GM19023 (cell line): ENCODE measurements around the gene DUSP2.
A peak's percentile ranks its signal among the peaks of the same experiment; 100 is the strongest.

Experiments
- ATAC-seq: cut with Tn5 transposase; IDR thresholded peaks from one replicate; pipeline ENCODE4 v1.9.1; 2021; ENCODE audit warnings: mild to moderate bottlenecking, moderate library complexity; ENCODE audit not compliant: unreplicated experiment

Gene DUSP2

GRCh38 chr2:96145036-96145847 is at the start of gene DUSP2:
TSS of gene DUSP2 (minus strand) at chr2:96145440. CDS start at chr2:96145354, 86 bp downstream.
- peak; percentile 50 for ATAC-seq

- no peak for ATAC-seq
Observed at GRCh38 chr2:96191937-96192670, 46.9 kb upstream of the DUSP2 start.

- ATAC-seq: no peak
Observed at GRCh38 chr2:96188821-96189526, 43.7 kb upstream of the DUSP2 start.

GRCh38 chr2:96186562-96186961 is 41.3 kb upstream of the DUSP2 start:
- ATAC-seq: no peak

- no peak for ATAC-seq
Observed at GRCh38 chr2:96185516-96185915, 40.3 kb upstream of the DUSP2 start.

- no peak for ATAC-seq
Observed at GRCh38 chr2:96184989-96185388, 39.7 kb upstream of the DUSP2 start.

- no peak for ATAC-seq
Observed at GRCh38 chr2:96184188-96184587, 38.9 kb upstream of the DUSP2 start.

- ATAC-seq: no peak
Observed at GRCh38 chr2:96181529-96181928, 36.3 kb upstream of the DUSP2 start.

GRCh38 chr2:96180521-96180920 is 35.3 kb upstream of the DUSP2 start:
- ATAC-seq: no peak

GRCh38 chr2:96180002-96180401 is 34.8 kb upstream of the DUSP2 start:
- no peak for ATAC-seq

GRCh38 chr2:96176661-96177060 is 31.4 kb upstream of the DUSP2 start:
- no peak for ATAC-seq

- ATAC-seq: no peak
Observed at GRCh38 chr2:96175951-96176350, 30.7 kb upstream of the DUSP2 start.

GRCh38 chr2:96174251-96175144 is 29.3 kb upstream of the DUSP2 start:
- peak; percentile 79 for ATAC-seq

- no peak for ATAC-seq
Observed at GRCh38 chr2:96171831-96172230, 26.6 kb upstream of the DUSP2 start.

- ATAC-seq: no peak
Observed at GRCh38 chr2:96170626-96171025, 25.4 kb upstream of the DUSP2 start.

GRCh38 chr2:96169868-96170507 is 24.7 kb upstream of the DUSP2 start:
- ATAC-seq: no peak

GRCh38 chr2:96167407-96168013 is 22.3 kb upstream of the DUSP2 start:
- no peak for ATAC-seq

- peak; percentile 76 for ATAC-seq
Observed at GRCh38 chr2:96164459-96165184, 19.4 kb upstream of the DUSP2 start.
